Ovary (tissue), 3 donors: ENCODE results near the gene CRACDL.

Experiments used
- CTCF ChIP-seq, 3 donors: fragments of 450-650 bp in 2 of 3; fragments of 200-600 bp in 1 of 3; IDR thresholded peaks; one replicate each; pipeline versions ENCODE4 v1.5.1 to v1.8.0; 2016 to 2022; ENCODE audit warnings: antibody characterized with exemption in 3 of 3, mild to moderate bottlenecking in 1 of 3
- POLR2A ChIP-seq: fragments of 450-650 bp; IDR thresholded peaks from one replicate; pipeline ENCODE4 v1.6.1; 2017; ENCODE audit warnings: antibody characterized with exemption, mild to moderate bottlenecking, moderate library complexity
- donor health status: DM: no; HTN: no; CAD: no.

GRCh38 chr2:98867539-98868309 lies 68.3 kb downstream of the CRACDL start:
- TF ChIP-seq CTCF (IDR thresholded peaks at IDR 0.05) (no peak), POLR2A (no peak)
